NCI-H1092 (cell line): ENCODE data around the gene BABAM2.
"Not testable (repeated sequence)": the region's sequence is repeated elsewhere in the genome, so short reads cannot be mapped to it uniquely, and the experiment has no call there.

Experiments
- DNase-seq: peaks from one replicate; lab custom pipeline; 2025; lab: John Stamatoyannopoulos, UW

BABAM2 gene

GRCh38 chr2:27881815-27882583 is 8.5 kb upstream of the BABAM2 start:
- not testable (repeated sequence) for DNase-seq

GRCh38 chr2:27882584-27882922 is 8.0 kb upstream of the BABAM2 start:
- not testable (repeated sequence) for DNase-seq

- DNase-seq: no peak
Measured at GRCh38 chr2:27884601-27885000, 5.9 kb upstream of the BABAM2 start.

- DNase-seq: no peak
Measured at GRCh38 chr2:27885234-27885633, 5.3 kb upstream of the BABAM2 start.

- no peak for DNase-seq
Measured at GRCh38 chr2:27885661-27886060, 4.9 kb upstream of the BABAM2 start.

GRCh38 chr2:27886322-27886721 is 4.2 kb upstream of the BABAM2 start:
- DNase-seq: no peak

GRCh38 chr2:27887111-27887510 is 3.4 kb upstream of the BABAM2 start:
- DNase-seq: no peak

- no peak for DNase-seq
Measured at GRCh38 chr2:27887830-27888229, 2.7 kb upstream of the BABAM2 start.

- no peak for DNase-seq
Measured at GRCh38 chr2:27888790-27889189, 1.7 kb upstream of the BABAM2 start.

- DNase-seq: no peak
Measured at GRCh38 chr2:27889774-27890145, 769 bp upstream of the BABAM2 start.

GRCh38 chr2:27890924-27891672 is 569 bp downstream of the BABAM2 start:
- DNase-seq: peak; percentile 52

GRCh38 chr2:27891673-27892105 is 1.2 kb downstream of the BABAM2 start:
- DNase-seq: no peak

- DNase-seq: no peak
Measured at GRCh38 chr2:27893006-27893405, 2.5 kb downstream of the BABAM2 start.

- no peak for DNase-seq
Measured at GRCh38 chr2:27897717-27898116, 7.2 kb downstream of the BABAM2 start.

- no peak for DNase-seq
Measured at GRCh38 chr2:27901234-27901633, 10.7 kb downstream of the BABAM2 start.

- DNase-seq: no peak
Measured at GRCh38 chr2:27902098-27902497, 11.6 kb downstream of the BABAM2 start.

GRCh38 chr2:27903018-27903417 is 12.5 kb downstream of the BABAM2 start:
- no peak for DNase-seq

GRCh38 chr2:27903649-27904404 is 13.3 kb downstream of the BABAM2 start:
- DNase-seq: no peak

GRCh38 chr2:27904405-27904665 is 13.8 kb downstream of the BABAM2 start:
- DNase-seq: no peak

- no peak for DNase-seq
Measured at GRCh38 chr2:27906074-27906473, 15.5 kb downstream of the BABAM2 start.

GRCh38 chr2:27907547-27907946 is 17.0 kb downstream of the BABAM2 start:
- DNase-seq: no peak

- DNase-seq: no peak
Measured at GRCh38 chr2:27909901-27910300, 19.4 kb downstream of the BABAM2 start.
